HL-60 (cell line): ENCODE measurements around the gene NFE2L3.

Source experiments
- DNase-seq, 2 experiments: peaks; one replicate each; pipeline ENCODE4 v3.0.0-alpha.2; 2010 to 2020; ENCODE audit warnings: low read depth in 1 of 2, low spot score in 1 of 2
- H3K27ac ChIP-seq: fragments of 250-450 bp; sonication (Bioruptor Pico); replicated peaks from 2 replicates; pipeline ENCODE4 v1.5.1; 2020; ENCODE audit warnings: mild to moderate bottlenecking, moderate library complexity
- H3K27me3 ChIP-seq: fragments of 250-450 bp; sonication (Bioruptor Pico); 2 replicates; pipeline ENCODE4 v1.5.1; 2021; ENCODE audit warnings: mild to moderate bottlenecking, moderate library complexity; ENCODE audit not compliant: insufficient read depth, poor library complexity, severe bottlenecking
- H3K4me3 ChIP-seq: replicated peaks from 2 replicates; pipeline ENCODE4 v1.5.1; 2011; ENCODE audit warnings: mild to moderate bottlenecking, control low read depth, low read length; ENCODE audit not compliant: insufficient read depth
- GABPA ChIP-seq: IDR thresholded peaks from 2 replicates; pipeline ENCODE4 v1.6.1; 2012; ENCODE audit warnings: low read depth
- POLR2AphosphoS5 ChIP-seq: IDR thresholded peaks from 2 replicates; pipeline ENCODE4 v1.6.1; 2012; ENCODE audit warnings: low read depth
- SPI1 ChIP-seq: IDR thresholded peaks from 2 replicates; pipeline ENCODE4 v1.6.1; 2012; ENCODE audit warnings: low read depth, mild to moderate bottlenecking, borderline replicate concordance
- TF ChIP-seq, protein P1 (sequence below): IDR thresholded peaks from one replicate; pipeline ENCODE4 v1.5.1; 2011; ENCODE audit warnings: low read length, control low read depth, inconsistent platforms; ENCODE audit not compliant: insufficient read depth
- TF ChIP-seq, protein P2 (sequence below): IDR thresholded peaks from 2 replicates; pipeline ENCODE4 v1.6.1; 2012; ENCODE audit warnings: low read depth; ENCODE audit not compliant: insufficient replicate concordance

The NFE2L3 gene

DNA sequence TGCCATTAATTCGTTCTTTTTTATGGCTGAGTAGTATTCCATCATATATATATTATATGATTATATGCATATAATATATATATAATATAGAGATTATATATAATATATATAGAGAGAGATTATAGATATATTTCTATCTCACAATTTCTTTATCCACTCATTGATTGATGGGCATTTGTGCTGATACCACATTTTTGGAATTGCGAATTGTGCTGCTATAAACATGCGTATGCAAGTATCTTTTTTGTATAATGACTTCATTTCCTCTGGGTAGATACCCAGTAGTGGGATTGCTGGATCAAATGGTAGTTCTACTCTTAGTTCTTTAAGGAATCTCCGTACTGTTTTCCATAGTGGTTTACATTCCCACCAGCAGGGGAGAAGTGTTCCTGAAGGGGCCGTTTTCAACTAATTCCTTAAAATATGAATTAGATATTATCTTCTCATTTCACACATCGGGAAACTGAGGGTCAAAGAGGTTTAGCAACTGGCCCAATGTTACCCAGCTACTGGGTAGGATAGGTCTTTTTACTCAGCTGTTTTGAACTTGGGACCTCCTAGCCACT is 16.5 kb downstream of the NFE2L3 start:
- H3K4me3 ChIP-seq: no peak overlapping the region
- no peak for DNase-seq
- TF ChIP-seq POLR2AphosphoS5: no peak
- no peak for TF ChIP-seq SPI1
- TF ChIP-seq, protein P1, sequence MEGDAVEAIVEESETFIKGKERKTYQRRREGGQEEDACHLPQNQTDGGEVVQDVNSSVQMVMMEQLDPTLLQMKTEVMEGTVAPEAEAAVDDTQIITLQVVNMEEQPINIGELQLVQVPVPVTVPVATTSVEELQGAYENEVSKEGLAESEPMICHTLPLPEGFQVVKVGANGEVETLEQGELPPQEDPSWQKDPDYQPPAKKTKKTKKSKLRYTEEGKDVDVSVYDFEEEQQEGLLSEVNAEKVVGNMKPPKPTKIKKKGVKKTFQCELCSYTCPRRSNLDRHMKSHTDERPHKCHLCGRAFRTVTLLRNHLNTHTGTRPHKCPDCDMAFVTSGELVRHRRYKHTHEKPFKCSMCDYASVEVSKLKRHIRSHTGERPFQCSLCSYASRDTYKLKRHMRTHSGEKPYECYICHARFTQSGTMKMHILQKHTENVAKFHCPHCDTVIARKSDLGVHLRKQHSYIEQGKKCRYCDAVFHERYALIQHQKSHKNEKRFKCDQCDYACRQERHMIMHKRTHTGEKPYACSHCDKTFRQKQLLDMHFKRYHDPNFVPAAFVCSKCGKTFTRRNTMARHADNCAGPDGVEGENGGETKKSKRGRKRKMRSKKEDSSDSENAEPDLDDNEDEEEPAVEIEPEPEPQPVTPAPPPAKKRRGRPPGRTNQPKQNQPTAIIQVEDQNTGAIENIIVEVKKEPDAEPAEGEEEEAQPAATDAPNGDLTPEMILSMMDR: no peak
- TF ChIP-seq, protein P2, sequence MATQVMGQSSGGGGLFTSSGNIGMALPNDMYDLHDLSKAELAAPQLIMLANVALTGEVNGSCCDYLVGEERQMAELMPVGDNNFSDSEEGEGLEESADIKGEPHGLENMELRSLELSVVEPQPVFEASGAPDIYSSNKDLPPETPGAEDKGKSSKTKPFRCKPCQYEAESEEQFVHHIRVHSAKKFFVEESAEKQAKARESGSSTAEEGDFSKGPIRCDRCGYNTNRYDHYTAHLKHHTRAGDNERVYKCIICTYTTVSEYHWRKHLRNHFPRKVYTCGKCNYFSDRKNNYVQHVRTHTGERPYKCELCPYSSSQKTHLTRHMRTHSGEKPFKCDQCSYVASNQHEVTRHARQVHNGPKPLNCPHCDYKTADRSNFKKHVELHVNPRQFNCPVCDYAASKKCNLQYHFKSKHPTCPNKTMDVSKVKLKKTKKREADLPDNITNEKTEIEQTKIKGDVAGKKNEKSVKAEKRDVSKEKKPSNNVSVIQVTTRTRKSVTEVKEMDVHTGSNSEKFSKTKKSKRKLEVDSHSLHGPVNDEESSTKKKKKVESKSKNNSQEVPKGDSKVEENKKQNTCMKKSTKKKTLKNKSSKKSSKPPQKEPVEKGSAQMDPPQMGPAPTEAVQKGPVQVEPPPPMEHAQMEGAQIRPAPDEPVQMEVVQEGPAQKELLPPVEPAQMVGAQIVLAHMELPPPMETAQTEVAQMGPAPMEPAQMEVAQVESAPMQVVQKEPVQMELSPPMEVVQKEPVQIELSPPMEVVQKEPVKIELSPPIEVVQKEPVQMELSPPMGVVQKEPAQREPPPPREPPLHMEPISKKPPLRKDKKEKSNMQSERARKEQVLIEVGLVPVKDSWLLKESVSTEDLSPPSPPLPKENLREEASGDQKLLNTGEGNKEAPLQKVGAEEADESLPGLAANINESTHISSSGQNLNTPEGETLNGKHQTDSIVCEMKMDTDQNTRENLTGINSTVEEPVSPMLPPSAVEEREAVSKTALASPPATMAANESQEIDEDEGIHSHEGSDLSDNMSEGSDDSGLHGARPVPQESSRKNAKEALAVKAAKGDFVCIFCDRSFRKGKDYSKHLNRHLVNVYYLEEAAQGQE: no peak
- TF ChIP-seq GABPA: no peak
- no peak overlapping the region for H3K27ac ChIP-seq
- no peaks in the 10 kb centered on the region for H3K27me3 ChIP-seq

DNA sequence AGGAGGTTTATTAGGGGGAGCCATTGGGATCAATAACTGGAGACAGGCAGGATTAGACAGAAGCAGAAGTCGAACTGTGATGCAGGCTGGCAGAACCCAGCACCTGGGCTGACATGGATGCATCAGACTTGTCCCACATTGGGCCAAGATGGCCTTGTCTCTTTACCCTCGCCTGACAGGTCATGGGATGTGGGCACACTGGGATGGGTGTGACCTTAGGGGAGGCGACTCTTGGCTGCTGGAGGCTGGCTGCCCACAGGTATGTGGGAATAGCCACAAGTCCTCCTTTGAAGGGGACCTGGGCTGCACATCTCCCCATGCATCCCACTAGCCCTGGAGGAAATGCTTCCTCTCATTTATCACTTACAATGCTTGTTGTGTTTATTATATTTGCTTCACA is 17.3 kb downstream of the NFE2L3 start:
- TF ChIP-seq SPI1: no peak
- TF ChIP-seq GABPA: no peak
- TF ChIP-seq, protein P1: no peak
- TF ChIP-seq POLR2AphosphoS5: no peak
- TF ChIP-seq, protein P2: no peak
- H3K27ac ChIP-seq: no peak overlapping the region
- DNase-seq: no peak
- H3K27me3 ChIP-seq: no peaks in the 10 kb centered on the region
- no peak overlapping the region for H3K4me3 ChIP-seq

DNA sequence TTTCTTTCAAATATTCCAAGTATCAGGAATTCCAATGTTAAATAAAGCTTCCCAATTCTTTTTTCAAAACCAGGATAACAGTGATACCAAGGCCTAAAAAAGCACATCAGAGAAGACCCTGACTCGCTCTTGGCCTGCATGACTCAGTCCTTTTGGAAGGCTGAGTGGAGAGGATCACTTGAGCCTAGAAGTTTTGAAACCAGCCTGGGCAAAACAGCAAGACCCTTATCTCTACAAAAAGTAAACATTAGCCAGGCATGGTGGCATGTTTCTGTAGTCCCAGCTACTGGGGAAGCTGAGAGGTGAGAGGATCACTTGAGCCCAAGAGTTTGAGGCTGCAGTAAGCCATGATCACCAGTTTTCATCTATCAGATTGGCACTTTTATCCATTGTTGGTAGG is 18.7 kb downstream of the NFE2L3 start:
- TF ChIP-seq, protein P1: no peak
- TF ChIP-seq, protein P2: no peak
- TF ChIP-seq POLR2AphosphoS5 (no peak), GABPA (no peak), SPI1 (no peak)
- no peak overlapping the region for H3K27ac ChIP-seq
- no peaks in the 10 kb centered on the region for H3K27me3 ChIP-seq
- DNase-seq: no peak
- H3K4me3 ChIP-seq: no peak overlapping the region
